Naive thymus-derived CD4-positive, alpha-beta T cell (primary cell): ENCODE data around the gene ADAM12. TPM values are rescaled to one million over a fixed set of nuclear protein-coding genes. Genes with fewer than 3 reads are reported as not detected.

Experiments used
- ATAC-seq: fragments of 150-1000 bp; cut with Tn5 transposase; 2 replicates; pipeline ENCODE4 v1.10.0; 2021; ENCODE audit warnings: mild to moderate bottlenecking, moderate library complexity
- CTCF ChIA-PET: fragments of 350-600 bp; sonication (Branson Sonifier 250); formaldehyde crosslinking; loops from one replicate; lab custom pipeline; 2021; ENCODE audit warnings: antibody characterized with exemption; lab: Charles Lee
- POLR2A ChIA-PET: fragments of 350-600 bp; sonication (Branson Sonifier 250); formaldehyde crosslinking; loops from one replicate; lab custom pipeline; 2021; ENCODE audit warnings: antibody characterized with exemption, inconsistent platforms; lab: Charles Lee
- DNase-seq, 9 donors: peaks; one replicate each; pipeline versions ENCODE4 v3.0.0 to v3.0.0-alpha.2; 2020 to 2022; ENCODE audit warnings: mixed read lengths in 1 of 9
- H3K27ac ChIP-seq: one replicate; pipeline ENCODE4 v1.7.0; 2013; ENCODE audit warnings: mild to moderate bottlenecking, low read depth, low read length, moderate library complexity
- H3K27me3 ChIP-seq, 2 donors: one replicate each; pipeline ENCODE4 v1.7.0; 2013; ENCODE audit warnings: low read length in 2 of 2, mild to moderate bottlenecking in 2 of 2, moderate library complexity in 2 of 2; ENCODE audit not compliant: control insufficient read depth in 2 of 2, insufficient read depth in 2 of 2
- H3K36me3 ChIP-seq, 3 experiments: 1 replicate in 2 of 3; 2 replicates in 1 of 3; pipeline ENCODE4 v1.7.0; 2013; ENCODE audit warnings: low read length in 3 of 3, mild to moderate bottlenecking in 3 of 3, moderate library complexity in 1 of 3; ENCODE audit not compliant: insufficient read depth in 3 of 3, control insufficient read depth in 2 of 3
- H3K4me1 ChIP-seq, 2 donors: one replicate each; pipeline ENCODE4 v1.7.0; 2013; ENCODE audit warnings: low read length in 2 of 2, mild to moderate bottlenecking in 2 of 2, moderate library complexity in 1 of 2; ENCODE audit not compliant: control insufficient read depth in 2 of 2, insufficient read depth in 2 of 2
- H3K4me3 ChIP-seq: 2 replicates; pipeline ENCODE4 v1.7.0; 2013; ENCODE audit warnings: mild to moderate bottlenecking, low read length
- H3K9me3 ChIP-seq, 3 experiments: 1 replicate in 2 of 3; 2 replicates in 1 of 3; pipeline ENCODE4 v1.7.0; 2013; ENCODE audit warnings: low read length in 3 of 3; ENCODE audit not compliant: control insufficient read depth in 2 of 3
- H3K27ac Mint-ChIP-seq, 9 donors: one replicate each; pipeline ENCODE4 v1.8.0; 2020 to 2022; ENCODE audit warnings: mixed read lengths in 9 of 9, mild to moderate bottlenecking in 8 of 9, moderate library complexity in 5 of 9, inconsistent platforms in 2 of 9
- H3K27me3 Mint-ChIP-seq, 5 donors: one replicate each; pipeline ENCODE4 v1.8.0; 2021 to 2022; ENCODE audit warnings: mixed read lengths in 5 of 5, mild to moderate bottlenecking in 1 of 5
- H3K36me3 Mint-ChIP-seq, 5 donors: one replicate each; pipeline ENCODE4 v1.8.0; 2020 to 2022; ENCODE audit warnings: mixed read lengths in 5 of 5, mild to moderate bottlenecking in 3 of 5, inconsistent platforms in 1 of 5
- H3K4me1 Mint-ChIP-seq, 7 donors: one replicate each; pipeline ENCODE4 v1.8.0; 2020 to 2022; ENCODE audit warnings: mixed read lengths in 7 of 7, mild to moderate bottlenecking in 3 of 7, inconsistent platforms in 1 of 7
- H3K4me3 Mint-ChIP-seq, 10 donors: one replicate each; pipeline ENCODE4 v1.8.0; 2020 to 2022; ENCODE audit warnings: mild to moderate bottlenecking in 10 of 10, mixed read lengths in 10 of 10, moderate library complexity in 6 of 10, inconsistent platforms in 2 of 10
- H3K9me3 Mint-ChIP-seq, 11 donors: one replicate each; pipeline ENCODE4 v1.8.0; 2020 to 2022; ENCODE audit warnings: mixed read lengths in 11 of 11, mild to moderate bottlenecking in 4 of 11, inconsistent platforms in 1 of 11, moderate library complexity in 1 of 11
- intact Hi-C, 2 donors: fragments of 100-400 bp; cut with micrococcal nuclease; formaldehyde crosslinking; loops; one replicate each; pipeline ENCODE4 v1.15.1; 2023
- polyA plus RNA-seq, 2 donors: library from polyadenylated mRNA; unstranded; fragments of 300-500 nt; fragmentation: Illumina TruSeq; gene quantifications; one replicate each; pipeline ENCODE4 v1.2.3, GENCODE V29; 2021
- total RNA-seq, 6 experiments: library from RNA in 5 of 6; stranded (reverse) in 5 of 6; gene quantifications; 1 replicate in 5 of 6; 2 replicates in 1 of 6; pipeline ENCODE4 v1.2.3 and lab custom pipeline; 2021 to 2026

ADAM12 gene
- total and polyA plus RNA-seq, 7 experiments from 2014 or later, result 0.58 to 1.0 TPM; not detected in 5

DNA sequence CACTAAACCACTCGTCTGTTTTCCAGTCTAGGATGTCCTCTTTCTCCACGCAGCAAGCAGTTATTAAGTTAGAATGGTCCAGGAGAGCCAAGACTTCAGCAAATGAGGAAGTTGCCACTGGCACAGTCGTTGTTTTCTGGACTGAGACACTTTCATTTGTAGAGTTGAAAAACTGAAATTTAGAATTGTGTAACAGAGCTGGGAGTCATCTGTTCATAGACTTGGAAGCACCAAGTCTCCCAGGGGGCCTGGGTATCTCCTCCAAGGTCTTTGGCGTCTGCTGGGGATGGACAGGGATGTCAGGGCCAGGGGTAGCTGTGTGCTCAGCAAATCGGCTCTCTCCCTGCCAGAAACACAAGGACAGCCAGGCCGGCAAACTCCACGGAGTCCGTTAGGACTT lies 283.5 kb downstream of the ADAM12 start:
- H3K27ac ChIP-seq, result no peak overlapping the region
- ChIA-PET CTCF (no interaction called here), POLR2A (no interaction called here)
- no peaks in the 10 kb centered on the region for H3K36me3 ChIP-seq
- H3K27me3 ChIP-seq, result no peaks in the 10 kb centered on the region
- no peaks in the 10 kb centered on the region for H3K4me1 Mint-ChIP-seq
- no peaks in the 10 kb centered on the region for H3K4me1 ChIP-seq
- DNase-seq (no peak), ATAC-seq (no peak)
- H3K27me3 Mint-ChIP-seq, result peaks cover 0 to 12% (median 7%) of the 10 kb centered on the region in 5 donors
- intact Hi-C loops, result no loop called here
- no peaks in the 10 kb centered on the region for H3K36me3 Mint-ChIP-seq
- no peaks in the 10 kb centered on the region for H3K9me3 ChIP-seq
- H3K4me3 ChIP-seq, result no peak overlapping the region
- no peak overlapping the region for H3K4me3 Mint-ChIP-seq
- H3K27ac Mint-ChIP-seq, result no peak overlapping the region
- H3K9me3 Mint-ChIP-seq, result peaks cover 0 to 4% (median 0%) of the 10 kb centered on the region in 11 donors

DNA sequence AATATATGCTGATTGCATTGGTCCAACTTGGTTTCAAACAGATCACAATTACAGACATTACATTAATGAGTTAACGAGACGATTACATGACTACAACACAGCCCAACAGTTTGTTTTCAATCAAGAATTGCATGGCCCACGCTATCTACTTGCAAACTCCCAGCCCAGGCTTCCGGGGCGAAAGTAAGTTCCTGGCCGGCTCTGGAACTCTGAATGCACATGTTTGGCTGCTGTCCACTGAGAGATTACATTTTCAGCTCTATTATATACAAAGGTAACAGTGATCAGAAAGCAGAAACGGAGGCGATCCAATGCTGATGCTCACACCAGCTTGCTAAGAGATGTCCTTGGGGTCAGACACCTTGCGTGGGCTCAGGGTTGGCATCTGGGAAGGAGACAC lies 285.6 kb downstream of the ADAM12 start:
- Histone ChIP-seq H3K27me3 (no peaks in the 10 kb centered on the region), H3K4me3 (no peak overlapping the region), H3K27ac (no peak overlapping the region), H3K36me3 (no peaks in the 10 kb centered on the region), H3K9me3 (no peaks in the 10 kb centered on the region), H3K4me1 (no peaks in the 10 kb centered on the region)
- H3K9me3 Mint-ChIP-seq, result peaks cover 0 to 4% (median 0%) of the 10 kb centered on the region in 11 donors
- intact Hi-C loops, result no loop called here
- peaks cover 0 to 9% (median 5%) of the 10 kb centered on the region in 5 donors for H3K27me3 Mint-ChIP-seq
- CTCF ChIA-PET, result no interaction called here
- H3K27ac Mint-ChIP-seq, result no peak overlapping the region
- no peak for ATAC-seq
- H3K36me3 Mint-ChIP-seq, result no peaks in the 10 kb centered on the region
- no peak overlapping the region for H3K4me3 Mint-ChIP-seq
- no peak for DNase-seq
- POLR2A ChIA-PET, result no interaction called here
- no peaks in the 10 kb centered on the region for H3K4me1 Mint-ChIP-seq

DNA sequence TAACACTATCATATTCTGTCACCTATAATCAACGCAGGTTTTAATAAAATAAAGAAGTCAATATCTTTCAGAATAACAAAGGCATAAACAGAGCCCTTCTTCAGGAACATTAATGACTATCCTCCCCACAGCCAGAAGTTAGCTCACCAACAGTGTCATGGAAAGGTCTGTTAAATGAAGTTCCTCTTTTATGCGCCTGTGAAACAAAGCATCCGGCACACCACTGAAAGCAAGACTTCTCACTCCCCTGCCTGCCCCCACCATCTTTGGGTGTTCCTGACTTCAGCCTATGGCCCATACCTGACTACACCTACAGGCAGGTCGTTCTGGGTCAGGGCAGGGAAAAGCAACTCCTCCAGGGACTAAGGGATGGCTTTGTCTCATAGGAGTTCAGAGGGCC lies 286.5 kb downstream of the ADAM12 start:
- Mint-ChIP-seq H3K4me1 (no peaks in the 10 kb centered on the region), H3K36me3 (no peaks in the 10 kb centered on the region), H3K27me3 (peaks cover 0 to 5% (median 1%) of the 10 kb centered on the region in 5 donors), H3K9me3 (peaks cover 0 to 1% (median 0%) of the 10 kb centered on the region in 11 donors), H3K4me3 (no peak overlapping the region), H3K27ac (no peak overlapping the region)
- Histone ChIP-seq H3K4me1 (no peaks in the 10 kb centered on the region), H3K27me3 (no peaks in the 10 kb centered on the region), H3K9me3 (no peaks in the 10 kb centered on the region), H3K4me3 (no peak overlapping the region), H3K27ac (no peak overlapping the region), H3K36me3 (no peaks in the 10 kb centered on the region)
- ChIA-PET CTCF (no interaction called here), POLR2A (no interaction called here)
- DNase-seq (no peak), ATAC-seq (peak; percentile 67)
- intact Hi-C loops, result no loop called here

DNA sequence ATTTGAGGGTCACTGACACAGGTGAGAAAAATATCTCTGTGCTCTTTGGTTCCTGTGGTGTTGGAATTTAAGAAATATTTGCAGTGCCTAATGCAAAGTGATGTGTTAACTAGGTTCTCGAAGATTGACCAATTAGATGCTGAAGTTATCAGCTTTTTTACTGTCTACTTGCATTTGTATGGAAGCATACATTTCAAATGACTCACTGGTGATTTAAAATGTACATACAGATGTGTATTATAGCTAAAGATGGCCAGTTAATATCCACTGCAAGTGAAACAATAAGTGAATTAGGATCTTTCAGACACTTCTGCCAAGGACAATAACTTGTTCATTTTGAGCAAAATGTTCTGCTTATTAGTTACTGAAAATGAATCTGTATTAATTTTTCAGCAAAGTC lies 287.0 kb downstream of the ADAM12 start:
- no peak for ATAC-seq

DNA sequence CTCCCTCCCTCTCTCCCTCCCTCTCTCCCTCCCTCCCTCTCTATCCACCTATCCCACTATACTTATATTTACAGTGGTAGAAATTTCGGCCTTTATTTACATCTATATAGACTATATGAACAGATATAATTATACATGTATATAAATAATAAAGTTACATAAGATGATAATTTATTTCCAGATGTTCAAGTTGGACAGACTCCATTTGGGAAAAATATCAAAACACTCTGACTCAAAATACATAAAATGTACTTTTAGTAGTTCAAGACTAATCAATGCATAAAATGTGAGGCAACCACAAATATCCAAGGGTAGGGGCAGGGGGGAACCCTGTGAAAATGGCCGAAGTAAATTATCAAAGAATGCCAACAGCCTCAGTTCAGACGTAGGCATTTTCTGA lies 288.9 kb downstream of the ADAM12 start:
- CTCF ChIA-PET, result no interaction called here
- no peak overlapping the region for H3K27ac Mint-ChIP-seq
- H3K4me3 Mint-ChIP-seq, result no peak overlapping the region
- no peaks in the 10 kb centered on the region for H3K36me3 Mint-ChIP-seq
- Histone ChIP-seq H3K4me3 (no peak overlapping the region), H3K27me3 (no peaks in the 10 kb centered on the region), H3K9me3 (no peaks in the 10 kb centered on the region), H3K36me3 (no peaks in the 10 kb centered on the region), H3K4me1 (no peaks in the 10 kb centered on the region), H3K27ac (no peak overlapping the region)
- no peak for ATAC-seq
- H3K27me3 Mint-ChIP-seq, result peaks cover 0 to 4% (median 0%) of the 10 kb centered on the region in 5 donors
- no peaks in the 10 kb centered on the region for H3K4me1 Mint-ChIP-seq
- POLR2A ChIA-PET, result no interaction called here
- H3K9me3 Mint-ChIP-seq, result peaks cover 0 to 1% (median 0%) of the 10 kb centered on the region in 11 donors
- intact Hi-C loops, result no loop called here
- DNase-seq, result no peak

More for the DNA sequence above, 287.0 kb downstream of the ADAM12 start:
- H3K4me3 ChIP-seq, result no peak overlapping the region
- Mint-ChIP-seq H3K4me1 (no peaks in the 10 kb centered on the region), H3K4me3 (no peak overlapping the region), H3K27me3 (peaks cover 0 to 4% (median 0%) of the 10 kb centered on the region in 5 donors), H3K36me3 (no peaks in the 10 kb centered on the region), H3K27ac (no peak overlapping the region), H3K9me3 (peaks cover 0 to 1% (median 0%) of the 10 kb centered on the region in 11 donors)
- intact Hi-C loops, result no loop called here
- H3K27me3 ChIP-seq, result no peaks in the 10 kb centered on the region
- no peak overlapping the region for H3K27ac ChIP-seq
- CTCF ChIA-PET, result no interaction called here
- no peaks in the 10 kb centered on the region for H3K4me1 ChIP-seq
- no peaks in the 10 kb centered on the region for H3K9me3 ChIP-seq
- no peak for DNase-seq
- POLR2A ChIA-PET, result no interaction called here
- no peaks in the 10 kb centered on the region for H3K36me3 ChIP-seq

DNA sequence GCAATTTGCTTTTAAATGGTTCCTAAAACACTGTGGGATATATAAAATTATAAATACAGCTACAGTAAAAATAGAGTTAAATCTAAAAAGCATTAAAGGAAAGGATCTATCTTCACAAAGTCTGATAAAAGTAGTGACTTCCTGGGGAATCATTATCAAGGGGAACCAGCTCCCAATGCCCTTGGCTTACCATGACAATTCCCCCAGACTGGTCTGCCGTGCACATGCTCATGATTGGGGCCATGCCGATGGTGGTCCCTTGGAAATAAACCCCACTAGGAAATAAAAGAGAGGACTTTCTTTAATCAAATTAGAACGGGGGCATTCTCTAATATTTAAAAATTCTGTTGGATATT lies 290.1 kb downstream of the ADAM12 start:
- Mint-ChIP-seq H3K36me3 (no peaks in the 10 kb centered on the region), H3K4me1 (no peaks in the 10 kb centered on the region), H3K27ac (no peak overlapping the region), H3K4me3 (no peak overlapping the region), H3K9me3 (peaks cover 0 to 1% (median 0%) of the 10 kb centered on the region in 11 donors), H3K27me3 (peaks cover 0 to 4% (median 0%) of the 10 kb centered on the region in 5 donors)
- H3K4me3 ChIP-seq, result no peak overlapping the region
- no peaks in the 10 kb centered on the region for H3K27me3 ChIP-seq
- no peaks in the 10 kb centered on the region for H3K4me1 ChIP-seq
- H3K27ac ChIP-seq, result no peak overlapping the region
- H3K36me3 ChIP-seq, result no peaks in the 10 kb centered on the region
- POLR2A ChIA-PET, result no interaction called here
- DNase-seq, result no peak
- intact Hi-C loops, result no loop called here
- H3K9me3 ChIP-seq, result no peaks in the 10 kb centered on the region
- CTCF ChIA-PET, result no interaction called here
- no peak for ATAC-seq

DNA sequence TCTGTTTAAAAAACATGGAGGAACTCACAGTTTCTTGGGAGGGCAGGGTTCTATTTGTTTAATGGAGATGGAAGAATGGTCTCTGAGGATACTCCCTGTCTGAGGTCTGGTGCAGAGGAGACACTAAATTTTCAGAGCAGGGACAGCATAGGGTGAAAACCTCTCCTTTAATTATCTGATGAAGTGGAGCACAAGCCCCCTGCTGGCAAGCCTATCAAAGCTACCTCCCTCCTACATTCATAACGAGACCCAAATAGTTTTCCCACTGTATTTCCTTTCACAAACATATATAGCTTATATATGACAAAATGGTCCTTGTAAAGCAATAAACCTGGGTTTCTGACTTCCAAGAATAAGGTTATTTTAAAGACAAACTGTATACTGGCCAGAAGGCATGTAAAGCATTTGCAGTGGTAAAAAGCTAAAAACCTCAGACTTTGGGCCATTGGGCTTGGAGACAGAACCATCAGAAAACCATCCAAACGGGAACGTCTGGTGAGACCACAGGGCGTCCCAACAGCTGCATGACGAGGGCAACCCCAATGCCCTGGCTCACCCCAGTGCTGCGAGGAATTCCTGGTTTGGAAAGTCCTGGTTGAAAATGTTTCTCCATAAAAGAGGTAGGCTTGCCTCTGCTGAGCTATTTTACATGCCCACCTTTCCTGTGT lies 290.6 kb downstream of the ADAM12 start:
- ChIA-PET CTCF (no interaction called here), POLR2A (no interaction called here)
- ATAC-seq (no peak), DNase-seq (no peak)
- Histone ChIP-seq H3K4me1 (no peaks in the 10 kb centered on the region), H3K9me3 (no peaks in the 10 kb centered on the region), H3K36me3 (no peaks in the 10 kb centered on the region), H3K27ac (no peak overlapping the region), H3K27me3 (no peaks in the 10 kb centered on the region), H3K4me3 (no peak overlapping the region)
- Mint-ChIP-seq H3K36me3 (no peaks in the 10 kb centered on the region), H3K4me3 (no peak overlapping the region), H3K27ac (no peak overlapping the region), H3K27me3 (peaks cover 0 to 4% (median 0%) of the 10 kb centered on the region in 5 donors), H3K4me1 (no peaks in the 10 kb centered on the region), H3K9me3 (peaks cover 0 to 3% (median 0%) of the 10 kb centered on the region in 11 donors)
- intact Hi-C loops, result loop anchor here in 1 of 2 donors (2.0 kb wide), 1 partner anchor 229 kb away; no protein-coding TSS in a partner anchor
